Calu3 (cell line): Measurements from ENCODE around the gene SAYSD1. TPM values are rescaled to one million over a fixed set of nuclear protein-coding genes. Genes with fewer than 3 reads are reported as not detected.

Experiments used
- BruUV-seq: library from RNA; stranded (reverse); fragments of 400-500 nt; replicated peaks from 2 replicates; lab custom pipeline; 2021; lab: Mats Ljungman, UMichigan
- CTCF ChIA-PET: fragments of 300-600 bp; sonication (Branson Sonifier 250); formaldehyde crosslinking; loops from one replicate; lab custom pipeline; 2022; ENCODE audit warnings: antibody characterized with exemption; lab: Charles Lee
- DNase-seq: peaks from one replicate; pipeline ENCODE4 v3.0.0; 2022
- H3K27ac Mint-ChIP-seq: one replicate; pipeline ENCODE4 v1.8.0; 2022; ENCODE audit warnings: mixed read lengths; ENCODE audit not compliant: unreplicated experiment
- H3K27me3 Mint-ChIP-seq: one replicate; pipeline ENCODE4 v1.8.0; 2022; ENCODE audit warnings: mixed read lengths; ENCODE audit not compliant: unreplicated experiment
- H3K36me3 Mint-ChIP-seq: one replicate; pipeline ENCODE4 v1.8.0; 2022; ENCODE audit warnings: mild to moderate bottlenecking, moderate library complexity, mixed read lengths; ENCODE audit not compliant: insufficient read depth, unreplicated experiment
- H3K4me1 Mint-ChIP-seq: one replicate; pipeline ENCODE4 v1.8.0; 2022; ENCODE audit warnings: mild to moderate bottlenecking, low read depth, mixed read lengths; ENCODE audit not compliant: unreplicated experiment
- H3K4me3 Mint-ChIP-seq: one replicate; pipeline ENCODE4 v1.8.0; 2022; ENCODE audit warnings: mild to moderate bottlenecking, low read depth, moderate library complexity, mixed read lengths; ENCODE audit not compliant: unreplicated experiment
- H3K9me3 Mint-ChIP-seq: one replicate; pipeline ENCODE4 v1.8.0; 2022; ENCODE audit warnings: low read depth, mixed read lengths; ENCODE audit not compliant: unreplicated experiment
- intact Hi-C: fragments of 100-400 bp; cut with micrococcal nuclease; formaldehyde crosslinking; loops from one replicate; pipeline ENCODE4 v1.10.0; 2022; ENCODE audit not compliant: unreplicated experiment
- total RNA-seq: library from RNA; stranded (reverse); gene quantifications from 2 replicates; pipeline ENCODE4 v1.2.3, GENCODE V29; 2022
- TF ChIP-seq, protein P1 (sequence below): fragments of 200-600 bp; IDR thresholded peaks from one replicate; pipeline ENCODE4 v1.8.0; 2022; ENCODE audit warnings: antibody characterized with exemption; ENCODE audit not compliant: unreplicated experiment

Gene SAYSD1
- total RNA-seq, 1 experiment from 2014 or later, result 23.2 TPM

GRCh38 chr6:39056681-39057080 is 58.3 kb downstream of the SAYSD1 start:
- intact Hi-C loops, result no loop called here
- Mint-ChIP-seq H3K9me3 (no peaks in the 10 kb centered on the region), H3K27me3 (no peaks in the 10 kb centered on the region), H3K4me3 (no peak overlapping the region), H3K4me1 (peaks cover 26% of the 10 kb centered on the region), H3K27ac (no peak overlapping the region), H3K36me3 (peaks cover 4% of the 10 kb centered on the region)
- BruUV-seq, result no TSS peak
- TF ChIP-seq, protein P1, sequence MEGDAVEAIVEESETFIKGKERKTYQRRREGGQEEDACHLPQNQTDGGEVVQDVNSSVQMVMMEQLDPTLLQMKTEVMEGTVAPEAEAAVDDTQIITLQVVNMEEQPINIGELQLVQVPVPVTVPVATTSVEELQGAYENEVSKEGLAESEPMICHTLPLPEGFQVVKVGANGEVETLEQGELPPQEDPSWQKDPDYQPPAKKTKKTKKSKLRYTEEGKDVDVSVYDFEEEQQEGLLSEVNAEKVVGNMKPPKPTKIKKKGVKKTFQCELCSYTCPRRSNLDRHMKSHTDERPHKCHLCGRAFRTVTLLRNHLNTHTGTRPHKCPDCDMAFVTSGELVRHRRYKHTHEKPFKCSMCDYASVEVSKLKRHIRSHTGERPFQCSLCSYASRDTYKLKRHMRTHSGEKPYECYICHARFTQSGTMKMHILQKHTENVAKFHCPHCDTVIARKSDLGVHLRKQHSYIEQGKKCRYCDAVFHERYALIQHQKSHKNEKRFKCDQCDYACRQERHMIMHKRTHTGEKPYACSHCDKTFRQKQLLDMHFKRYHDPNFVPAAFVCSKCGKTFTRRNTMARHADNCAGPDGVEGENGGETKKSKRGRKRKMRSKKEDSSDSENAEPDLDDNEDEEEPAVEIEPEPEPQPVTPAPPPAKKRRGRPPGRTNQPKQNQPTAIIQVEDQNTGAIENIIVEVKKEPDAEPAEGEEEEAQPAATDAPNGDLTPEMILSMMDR, result no peak
- no peak for DNase-seq
- CTCF ChIA-PET, result no interaction called here

DNA sequence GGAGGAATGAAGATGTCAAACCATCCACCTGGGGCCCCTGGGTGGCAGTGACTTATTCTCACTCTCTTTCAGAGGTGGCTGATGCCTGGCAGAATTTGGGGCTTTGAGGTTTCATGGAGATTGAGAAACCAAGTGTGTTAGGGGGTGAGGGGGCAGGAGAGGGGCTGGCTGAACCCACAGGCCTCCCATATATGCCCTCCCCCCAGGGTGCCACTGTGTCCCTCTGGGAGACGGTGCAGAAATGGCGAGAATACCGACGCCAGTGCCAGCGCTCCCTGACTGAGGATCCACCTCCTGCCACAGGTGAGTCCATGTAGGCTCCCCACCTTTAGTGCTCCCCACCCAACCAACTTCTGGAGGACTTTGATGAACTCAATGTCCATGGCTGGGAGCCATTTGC is 58.8 kb downstream of the SAYSD1 start:
- Mint-ChIP-seq H3K27ac (no peak overlapping the region), H3K9me3 (no peaks in the 10 kb centered on the region), H3K4me3 (no peak overlapping the region), H3K27me3 (no peaks in the 10 kb centered on the region), H3K4me1 (peaks cover 31% of the 10 kb centered on the region), H3K36me3 (peaks cover 4% of the 10 kb centered on the region)
- intact Hi-C loops, result no loop called here
- CTCF ChIA-PET, result no interaction called here
- TF ChIP-seq, protein P1, result no peak
- DNase-seq, result no peak
- no TSS peak for BruUV-seq

- CTCF ChIA-PET, result no interaction called here
- peaks cover 36% of the 10 kb centered on the region for H3K4me1 Mint-ChIP-seq
Observed at GRCh38 chr6:39055661-39056060, 59.3 kb downstream of the SAYSD1 start.

GRCh38 chr6:39054577-39055142 is 60.3 kb downstream of the SAYSD1 start:
- CTCF ChIA-PET, result no interaction called here
- H3K4me1 Mint-ChIP-seq, result peaks cover 46% of the 10 kb centered on the region
- peaks cover 8% of the 10 kb centered on the region for H3K36me3 Mint-ChIP-seq
- H3K9me3 Mint-ChIP-seq, result no peaks in the 10 kb centered on the region
- no peak overlapping the region for H3K27ac Mint-ChIP-seq
- TF ChIP-seq, protein P1, result no peak
- BruUV-seq, result no TSS peak
- H3K4me3 Mint-ChIP-seq, result no peak overlapping the region
- no peak for DNase-seq
- H3K27me3 Mint-ChIP-seq, result no peaks in the 10 kb centered on the region
- intact Hi-C loops, result no loop called here

More at GRCh38 chr6:39055661-39056060, 59.3 kb downstream of the SAYSD1 start:
- H3K4me3 Mint-ChIP-seq, result no peak overlapping the region
- H3K9me3 Mint-ChIP-seq, result no peaks in the 10 kb centered on the region
- intact Hi-C loops, result no loop called here
- H3K36me3 Mint-ChIP-seq, result peaks cover 4% of the 10 kb centered on the region
- no TSS peak for BruUV-seq
- no peak for DNase-seq
- H3K27ac Mint-ChIP-seq, result no peak overlapping the region
- TF ChIP-seq, protein P1, result no peak
- no peaks in the 10 kb centered on the region for H3K27me3 Mint-ChIP-seq

Other genes starting within 250 kb of the SAYSD1 start
- gene GLP1R, start 66.4 kb downstream of the SAYSD1 start, total RNA-seq, result 4.8 and 10.2 TPM in 2 replicates
- 62.4 and 77.5 TPM in 2 replicates for gene KCNK5, start 114.3 kb upstream of the SAYSD1 start, total RNA-seq
- not detected in 2 replicates for gene KCNK17, start 199.2 kb upstream of the SAYSD1 start, total RNA-seq
- not detected in 2 replicates for gene KCNK16, start 207.5 kb upstream of the SAYSD1 start, total RNA-seq